GM23338 (cell line): ENCODE results near the gene SPDYE17. TPM values are rescaled to one million over a fixed set of nuclear protein-coding genes. Genes with fewer than 3 reads are reported as not detected.

Experiments
- polyA plus RNA-seq: library from polyadenylated mRNA; unstranded; fragments of >200 nt; fragmentation: Nextera tagmentation; extraction: Ambion mirVana; gene quantifications from 2 replicates; pipeline ENCODE4 v1.2.1, GENCODE V29; 2016
- small RNA-seq: library from RNA; depleted of rRNA; stranded (forward); fragments of <200 nt; gene quantifications from one replicate; pipeline ENCODE3, GENCODE V24; 2014; ENCODE audit warnings: low replicate concordance
- total RNA-seq: library from RNA; depleted of rRNA; stranded (reverse); fragments of >200 nt; shearing (Covaris generic); gene quantifications from 2 replicates; pipeline ENCODE4 v1.2.3, GENCODE V29; 2014; rRNA removed

Gene SPDYE17
- total and polyA plus RNA-seq, 2 experiments from 2014 or later, result not detected

Small RNA genes within 50 kb of the gene (small RNA-seq; reads per million reads assigned to genes)
- not detected for gene RF00019

Other genes starting within 250 kb of the SPDYE17 start
- not detected in 2 replicates for gene SPDYE18, start 30.2 kb upstream of the SPDYE17 start, total RNA-seq
- gene SPDYE18, start 30.2 kb upstream of the SPDYE17 start, polyA plus RNA-seq, result 0.70 and 1.0 TPM in 2 replicates
- gene CCDC146, start 90.3 kb upstream of the SPDYE17 start, total RNA-seq, result 0.19 and 0.35 TPM in 2 replicates
- gene CCDC146, start 90.3 kb upstream of the SPDYE17 start, polyA plus RNA-seq, result 0.74 and 0.87 TPM in 2 replicates
- gene FGL2, start 167.5 kb upstream of the SPDYE17 start, total RNA-seq, result not detected in 2 replicates
- gene FGL2, start 167.5 kb upstream of the SPDYE17 start, polyA plus RNA-seq, result not detected in 2 replicates